Fibroblast of lung (primary cell): Measurements from ENCODE around the gene RNF7. TPM values are rescaled to one million over a fixed set of nuclear protein-coding genes. Genes with fewer than 3 reads are reported as not detected.

ENCODE experiments used
- DNase-seq, 2 donors: peaks; one replicate each; pipeline versions ENCODE4 v3.0.0 to v3.0.0-alpha.2; 2010; ENCODE audit warnings: low read depth in 2 of 2
- H2AFZ ChIP-seq: 2 replicates; pipeline ENCODE4 v1.5.1; 2012; ENCODE audit warnings: low read length, control low read depth, inconsistent platforms
- H3K27ac ChIP-seq: 2 replicates; pipeline ENCODE4 v1.5.1; 2011; ENCODE audit warnings: low read length, control low read depth; ENCODE audit not compliant: insufficient read depth
- H3K27me3 ChIP-seq: 2 replicates; pipeline ENCODE4 v1.5.1; 2011; ENCODE audit warnings: mild to moderate bottlenecking, low read length; ENCODE audit not compliant: control insufficient read depth, insufficient read depth
- H3K36me3 ChIP-seq: 2 replicates; pipeline ENCODE4 v1.5.1; 2011; ENCODE audit warnings: low read length; ENCODE audit not compliant: control insufficient read depth, insufficient read depth
- H3K4me1 ChIP-seq: 2 replicates; pipeline ENCODE4 v1.5.1; 2011; ENCODE audit warnings: low read length; ENCODE audit not compliant: control insufficient read depth, insufficient read depth; ENCODE audit errors: extremely low read depth
- H3K4me2 ChIP-seq: 2 replicates; pipeline ENCODE4 v1.5.1; 2011; ENCODE audit warnings: low read length, control low read depth; ENCODE audit not compliant: insufficient read depth; ENCODE audit errors: extremely low read depth
- H3K4me3 ChIP-seq, 4 experiments: fragments of 200-600 bp in 1 of 4; sonication (generic) in 1 of 4; replicated peaks in 1 of 4; 2 replicates each; pipeline ENCODE4 v1.5.1; 2011 to 2016; ENCODE audit warnings: low read length in 4 of 4, low read depth in 3 of 4, mild to moderate bottlenecking in 3 of 4, control low read depth in 2 of 4, inconsistent platforms in 1 of 4, mixed read lengths in 1 of 4; ENCODE audit not compliant: insufficient read depth in 1 of 4; ENCODE audit errors: control extremely low read depth in 1 of 4
- H3K79me2 ChIP-seq: 2 replicates; pipeline ENCODE4 v1.5.1; 2012; ENCODE audit warnings: mild to moderate bottlenecking, low read length, inconsistent platforms; ENCODE audit not compliant: control insufficient read depth, insufficient read depth
- H3K9ac ChIP-seq: 2 replicates; pipeline ENCODE4 v1.5.1; 2011; ENCODE audit warnings: mild to moderate bottlenecking, low read length, control low read depth; ENCODE audit not compliant: insufficient read depth
- H3K9me3 ChIP-seq: 2 replicates; pipeline ENCODE4 v1.5.1; 2012; ENCODE audit warnings: low read depth, low read length; ENCODE audit not compliant: control insufficient read depth, insufficient read depth
- H4K20me1 ChIP-seq: 2 replicates; pipeline ENCODE4 v1.5.1; 2011; ENCODE audit warnings: low read length; ENCODE audit not compliant: control insufficient read depth, insufficient read depth; ENCODE audit errors: extremely low read depth
- CTCF ChIP-seq, 2 donors: IDR thresholded peaks in 1 of 2; conservative IDR thresholded peaks in 1 of 2; 1 replicate in 1 of 2; 2 replicates in 1 of 2; pipeline ENCODE4 v1.5.1; 2011 to 2012; ENCODE audit warnings: low read length in 2 of 2, control low read depth in 1 of 2, inconsistent platforms in 1 of 2, low read depth in 1 of 2, mild to moderate bottlenecking in 1 of 2
- EZH2 ChIP-seq: IDR thresholded peaks from 2 replicates; pipeline ENCODE4 v1.5.1; 2012; ENCODE audit warnings: low read length, control low read depth, mild to moderate bottlenecking; ENCODE audit errors: missing control alignments
- polyA plus RNA-seq, 2 donors: library from polyadenylated mRNA; depleted of rRNA in 1 of 2; stranded (reverse) in 1 of 2; unstranded in 1 of 2; fragments of >200 nt; gene quantifications; 2 replicates each; pipeline ENCODE4 v1.2.1, GENCODE V29; 2011 to 2012; ENCODE audit warnings: missing spikeins in 1 of 2
- total RNA-seq: library from RNA; depleted of rRNA; stranded (reverse); fragments of >200 nt; gene quantifications from 2 replicates; pipeline ENCODE4 v1.2.1, GENCODE V29; 2014

RNF7 gene
- total and polyA plus RNA-seq, 2 donors (not counting 1 experiment from before 2014, with no cell fraction given) = 38.6 to 123 TPM

- Histone ChIP-seq H3K4me1 (peaks cover 4% of the 10 kb centered on the region), H2AFZ (peak overlapping the region; percentile 95), H3K4me3 (no peak overlapping the region), H3K27me3 (no peaks in the 10 kb centered on the region), H3K9me3 (no peaks in the 10 kb centered on the region), H3K27ac (no peak overlapping the region), H3K36me3 (no peaks in the 10 kb centered on the region), H3K4me2 (peak overlapping the region; percentile 8), H4K20me1 (no peaks in the 10 kb centered on the region), H3K9ac (no peak overlapping the region), H3K79me2 (no peaks in the 10 kb centered on the region)
- no peak for TF ChIP-seq EZH2
- TF ChIP-seq CTCF (conservative IDR thresholded peaks at IDR 0.05 in 1 of 2, IDR thresholded peaks at IDR 0.05 in 1 of 2; ENCODE audit: low read depth in 1 of 2, low read length in 2 of 2) = no peak
- peak; percentile 76 to 85 for DNase-seq
These were observed 58.2 kb downstream of the RNF7 start for GRCh38 chr3:141796081-141796888.

Other genes starting within 250 kb of the RNF7 start
- gene GRK7, start 25.1 kb downstream of the RNF7 start, total RNA-seq = under 0.01 TPM in 1 of 2 replicates, not detected in the other
- gene GRK7, start 25.1 kb downstream of the RNF7 start, polyA plus RNA-seq = not detected in 2 replicates
- gene ATP1B3, start 138.3 kb downstream of the RNF7 start, total RNA-seq = 24.7 and 55.8 TPM in 2 replicates
- gene ATP1B3, start 138.3 kb downstream of the RNF7 start, polyA plus RNA-seq = 243 and 257 TPM in 2 replicates